WTC11 (cell line): ENCODE measurements around the gene FREM2. TPM values are rescaled to one million over a fixed set of nuclear protein-coding genes. Genes with fewer than 3 reads are reported as not detected.

Experiments used
- ATAC-seq: fragments of 200-7000 bp; cut with Tn5 transposase; 2 replicates; pipeline ENCODE4 v1.10.0; 2021; ENCODE audit warnings: mild to moderate bottlenecking, moderate library complexity
- CTCF ChIA-PET: fragments of 300-600 bp; sonication (Branson Sonifier 250); formaldehyde crosslinking; loops from one replicate; lab custom pipeline; 2021; ENCODE audit warnings: antibody characterized with exemption; lab: Charles Lee
- POLR2A ChIA-PET: fragments of 350-600 bp; sonication (Branson Sonifier 250); formaldehyde crosslinking; loops from one replicate; lab custom pipeline; 2021; ENCODE audit warnings: antibody characterized with exemption; lab: Charles Lee
- DNase-seq: peaks from one replicate; pipeline ENCODE4 v3.0.0; 2021; ENCODE audit warnings: low spot score
- H3K27ac Mint-ChIP-seq: 2 replicates; pipeline ENCODE4 v1.8.0; 2021; ENCODE audit warnings: mixed read lengths
- H3K27me3 Mint-ChIP-seq: 2 replicates; pipeline ENCODE4 v1.8.0; 2021; ENCODE audit warnings: low read depth, mild to moderate bottlenecking, moderate library complexity, mixed read lengths
- H3K36me3 Mint-ChIP-seq: 2 replicates; pipeline ENCODE4 v1.8.0; 2021; ENCODE audit warnings: mixed read lengths
- H3K4me1 Mint-ChIP-seq: 2 replicates; pipeline ENCODE4 v1.8.0; 2022; ENCODE audit warnings: mixed read lengths
- H3K4me3 Mint-ChIP-seq: 2 replicates; pipeline ENCODE4 v1.8.0; 2021; ENCODE audit warnings: mild to moderate bottlenecking, moderate library complexity, mixed read lengths
- H3K9me3 Mint-ChIP-seq: 2 replicates; pipeline ENCODE4 v1.8.0; 2021; ENCODE audit warnings: mixed read lengths
- E2F5 ChIP-seq: sonication (generic); formaldehyde crosslinking; IDR thresholded peaks from 2 replicates; pipeline ENCODE4 v1.8.1; 2022; ENCODE audit warnings: mild to moderate bottlenecking, moderate library complexity, missing genetic modification reagents
- GRHL2 ChIP-seq: fragments of 250-450 bp; sonication (Bioruptor Pico); IDR thresholded peaks from 2 replicates; pipeline ENCODE4 v1.8.0; 2022; ENCODE audit warnings: mild to moderate bottlenecking, moderate library complexity; ENCODE audit not compliant: insufficient replicate concordance, severe bottlenecking
- HMGA2 ChIP-seq: fragments of 250-450 bp; sonication (Bioruptor Pico); IDR thresholded peaks from 2 replicates; pipeline ENCODE4 v1.4.0; 2021; ENCODE audit warnings: mild to moderate bottlenecking, moderate library complexity
- JUN ChIP-seq: sonication (generic); formaldehyde crosslinking; IDR thresholded peaks from 2 replicates; pipeline ENCODE4 v1.8.0; 2023; ENCODE audit warnings: mild to moderate bottlenecking, missing genetic modification reagents
- NFATC4 ChIP-seq: fragments of 250-450 bp; sonication (Bioruptor Pico); IDR thresholded peaks from 2 replicates; pipeline ENCODE4 v1.9.0; 2021; ENCODE audit warnings: mild to moderate bottlenecking
- NR3C1 ChIP-seq: sonication (generic); formaldehyde crosslinking; conservative IDR thresholded peaks from 2 replicates; pipeline ENCODE4 v1.8.1; 2023; ENCODE audit warnings: low read depth, mild to moderate bottlenecking, missing genetic modification reagents
- PRDM15 ChIP-seq: sonication (generic); formaldehyde crosslinking; IDR thresholded peaks from 2 replicates; pipeline ENCODE4 v1.8.0; 2022; ENCODE audit warnings: missing genetic modification reagents
- PRRX2 ChIP-seq: fragments of 250-450 bp; sonication (Bioruptor Pico); IDR thresholded peaks from 2 replicates; pipeline ENCODE4 v1.8.0; 2021; ENCODE audit warnings: mild to moderate bottlenecking
- RORB ChIP-seq: fragments of 250-450 bp; sonication (Bioruptor Pico); IDR thresholded peaks from 2 replicates; pipeline ENCODE4 v1.9.0; 2021; ENCODE audit warnings: mild to moderate bottlenecking
- TEAD4 ChIP-seq: sonication (generic); formaldehyde crosslinking; IDR thresholded peaks from 2 replicates; pipeline ENCODE4 v1.8.0; 2022; ENCODE audit warnings: mild to moderate bottlenecking, missing genetic modification reagents
- USF2 ChIP-seq: sonication (generic); formaldehyde crosslinking; IDR thresholded peaks from 2 replicates; pipeline ENCODE4 v1.8.1; 2023; ENCODE audit warnings: mild to moderate bottlenecking, missing genetic modification reagents, moderate library complexity
- ZNF263 ChIP-seq: sonication (generic); formaldehyde crosslinking; IDR thresholded peaks from 2 replicates; pipeline ENCODE4 v1.8.1; 2022; ENCODE audit warnings: low read depth, mild to moderate bottlenecking, moderate library complexity, missing genetic modification reagents
- ZNF671 ChIP-seq: fragments of 250-450 bp; sonication (Bioruptor Pico); IDR thresholded peaks from 2 replicates; pipeline ENCODE4 v1.8.0; 2021; ENCODE audit warnings: mild to moderate bottlenecking
- total RNA-seq: library from RNA; stranded (reverse); gene quantifications from 3 replicates; pipeline ENCODE4 v1.2.3, GENCODE V29; 2021
- TF ChIP-seq, protein P1 (sequence below): sonication (generic); formaldehyde crosslinking; IDR thresholded peaks from 2 replicates; pipeline ENCODE4 v1.8.1; 2022; ENCODE audit warnings: low read depth, mild to moderate bottlenecking, moderate library complexity, missing genetic modification reagents, borderline replicate concordance
- TF ChIP-seq, protein P2 (sequence below): sonication (generic); formaldehyde crosslinking; IDR thresholded peaks from 2 replicates; pipeline ENCODE4 v1.8.0; 2023; ENCODE audit warnings: missing genetic modification reagents, mild to moderate bottlenecking, borderline replicate concordance
- TF ChIP-seq, protein P3 (sequence below): fragments of 250-450 bp; sonication (Bioruptor Pico); IDR thresholded peaks from 2 replicates; pipeline ENCODE4 v1.9.0; 2021; ENCODE audit warnings: mild to moderate bottlenecking, borderline replicate concordance

FREM2 gene
- total RNA-seq, 1 experiment from 2014 or later, result 23.7 TPM

GRCh38 chr13:38905861-38906260 is 219.0 kb downstream of the FREM2 start:
- no peak for TF ChIP-seq ZNF263
- TF ChIP-seq NR3C1 (CRISPR knock-in tag), result no peak
- TF ChIP-seq, protein P1, sequence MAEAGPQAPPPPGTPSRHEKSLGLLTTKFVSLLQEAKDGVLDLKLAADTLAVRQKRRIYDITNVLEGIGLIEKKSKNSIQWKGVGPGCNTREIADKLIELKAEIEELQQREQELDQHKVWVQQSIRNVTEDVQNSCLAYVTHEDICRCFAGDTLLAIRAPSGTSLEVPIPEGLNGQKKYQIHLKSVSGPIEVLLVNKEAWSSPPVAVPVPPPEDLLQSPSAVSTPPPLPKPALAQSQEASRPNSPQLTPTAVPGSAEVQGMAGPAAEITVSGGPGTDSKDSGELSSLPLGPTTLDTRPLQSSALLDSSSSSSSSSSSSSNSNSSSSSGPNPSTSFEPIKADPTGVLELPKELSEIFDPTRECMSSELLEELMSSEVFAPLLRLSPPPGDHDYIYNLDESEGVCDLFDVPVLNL (CRISPR knock-in tag), result no peak
- TF ChIP-seq TEAD4, result no peak
- no peak for TF ChIP-seq RORB
- no peak for TF ChIP-seq E2F5 (CRISPR knock-in tag)
- TF ChIP-seq PRRX2 (CRISPR knock-in tag), result no peak
- no peak for TF ChIP-seq HMGA2 (CRISPR knock-in tag)
- TF ChIP-seq GRHL2 (CRISPR knock-in tag), result no peak
- TF ChIP-seq NFATC4 (CRISPR knock-in tag), result no peak
- TF ChIP-seq ZNF671 (CRISPR knock-in tag), result no peak
- TF ChIP-seq PRDM15, result no peak
- no peak for TF ChIP-seq JUN (CRISPR knock-in tag)
- TF ChIP-seq, protein P2, sequence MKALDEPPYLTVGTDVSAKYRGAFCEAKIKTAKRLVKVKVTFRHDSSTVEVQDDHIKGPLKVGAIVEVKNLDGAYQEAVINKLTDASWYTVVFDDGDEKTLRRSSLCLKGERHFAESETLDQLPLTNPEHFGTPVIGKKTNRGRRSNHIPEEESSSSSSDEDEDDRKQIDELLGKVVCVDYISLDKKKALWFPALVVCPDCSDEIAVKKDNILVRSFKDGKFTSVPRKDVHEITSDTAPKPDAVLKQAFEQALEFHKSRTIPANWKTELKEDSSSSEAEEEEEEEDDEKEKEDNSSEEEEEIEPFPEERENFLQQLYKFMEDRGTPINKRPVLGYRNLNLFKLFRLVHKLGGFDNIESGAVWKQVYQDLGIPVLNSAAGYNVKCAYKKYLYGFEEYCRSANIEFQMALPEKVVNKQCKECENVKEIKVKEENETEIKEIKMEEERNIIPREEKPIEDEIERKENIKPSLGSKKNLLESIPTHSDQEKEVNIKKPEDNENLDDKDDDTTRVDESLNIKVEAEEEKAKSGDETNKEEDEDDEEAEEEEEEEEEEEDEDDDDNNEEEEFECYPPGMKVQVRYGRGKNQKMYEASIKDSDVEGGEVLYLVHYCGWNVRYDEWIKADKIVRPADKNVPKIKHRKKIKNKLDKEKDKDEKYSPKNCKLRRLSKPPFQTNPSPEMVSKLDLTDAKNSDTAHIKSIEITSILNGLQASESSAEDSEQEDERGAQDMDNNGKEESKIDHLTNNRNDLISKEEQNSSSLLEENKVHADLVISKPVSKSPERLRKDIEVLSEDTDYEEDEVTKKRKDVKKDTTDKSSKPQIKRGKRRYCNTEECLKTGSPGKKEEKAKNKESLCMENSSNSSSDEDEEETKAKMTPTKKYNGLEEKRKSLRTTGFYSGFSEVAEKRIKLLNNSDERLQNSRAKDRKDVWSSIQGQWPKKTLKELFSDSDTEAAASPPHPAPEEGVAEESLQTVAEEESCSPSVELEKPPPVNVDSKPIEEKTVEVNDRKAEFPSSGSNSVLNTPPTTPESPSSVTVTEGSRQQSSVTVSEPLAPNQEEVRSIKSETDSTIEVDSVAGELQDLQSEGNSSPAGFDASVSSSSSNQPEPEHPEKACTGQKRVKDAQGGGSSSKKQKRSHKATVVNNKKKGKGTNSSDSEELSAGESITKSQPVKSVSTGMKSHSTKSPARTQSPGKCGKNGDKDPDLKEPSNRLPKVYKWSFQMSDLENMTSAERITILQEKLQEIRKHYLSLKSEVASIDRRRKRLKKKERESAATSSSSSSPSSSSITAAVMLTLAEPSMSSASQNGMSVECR (CRISPR knock-in tag), result no peak
- TF ChIP-seq USF2 (CRISPR knock-in tag), result no peak
- TF ChIP-seq, protein P3, sequence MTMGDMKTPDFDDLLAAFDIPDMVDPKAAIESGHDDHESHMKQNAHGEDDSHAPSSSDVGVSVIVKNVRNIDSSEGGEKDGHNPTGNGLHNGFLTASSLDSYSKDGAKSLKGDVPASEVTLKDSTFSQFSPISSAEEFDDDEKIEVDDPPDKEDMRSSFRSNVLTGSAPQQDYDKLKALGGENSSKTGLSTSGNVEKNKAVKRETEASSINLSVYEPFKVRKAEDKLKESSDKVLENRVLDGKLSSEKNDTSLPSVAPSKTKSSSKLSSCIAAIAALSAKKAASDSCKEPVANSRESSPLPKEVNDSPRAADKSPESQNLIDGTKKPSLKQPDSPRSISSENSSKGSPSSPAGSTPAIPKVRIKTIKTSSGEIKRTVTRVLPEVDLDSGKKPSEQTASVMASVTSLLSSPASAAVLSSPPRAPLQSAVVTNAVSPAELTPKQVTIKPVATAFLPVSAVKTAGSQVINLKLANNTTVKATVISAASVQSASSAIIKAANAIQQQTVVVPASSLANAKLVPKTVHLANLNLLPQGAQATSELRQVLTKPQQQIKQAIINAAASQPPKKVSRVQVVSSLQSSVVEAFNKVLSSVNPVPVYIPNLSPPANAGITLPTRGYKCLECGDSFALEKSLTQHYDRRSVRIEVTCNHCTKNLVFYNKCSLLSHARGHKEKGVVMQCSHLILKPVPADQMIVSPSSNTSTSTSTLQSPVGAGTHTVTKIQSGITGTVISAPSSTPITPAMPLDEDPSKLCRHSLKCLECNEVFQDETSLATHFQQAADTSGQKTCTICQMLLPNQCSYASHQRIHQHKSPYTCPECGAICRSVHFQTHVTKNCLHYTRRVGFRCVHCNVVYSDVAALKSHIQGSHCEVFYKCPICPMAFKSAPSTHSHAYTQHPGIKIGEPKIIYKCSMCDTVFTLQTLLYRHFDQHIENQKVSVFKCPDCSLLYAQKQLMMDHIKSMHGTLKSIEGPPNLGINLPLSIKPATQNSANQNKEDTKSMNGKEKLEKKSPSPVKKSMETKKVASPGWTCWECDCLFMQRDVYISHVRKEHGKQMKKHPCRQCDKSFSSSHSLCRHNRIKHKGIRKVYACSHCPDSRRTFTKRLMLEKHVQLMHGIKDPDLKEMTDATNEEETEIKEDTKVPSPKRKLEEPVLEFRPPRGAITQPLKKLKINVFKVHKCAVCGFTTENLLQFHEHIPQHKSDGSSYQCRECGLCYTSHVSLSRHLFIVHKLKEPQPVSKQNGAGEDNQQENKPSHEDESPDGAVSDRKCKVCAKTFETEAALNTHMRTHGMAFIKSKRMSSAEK, result no peak
- Mint-ChIP-seq H3K36me3 (no peaks in the 10 kb centered on the region), H3K27ac (no peak overlapping the region), H3K4me1 (no peaks in the 10 kb centered on the region), H3K27me3 (no peaks in the 10 kb centered on the region), H3K9me3 (peaks cover 8% of the 10 kb centered on the region; the same call in 1 of the 2 replicates), H3K4me3 (no peak overlapping the region)
- ATAC-seq (no peak), DNase-seq (no peak)
- ChIA-PET CTCF (no interaction called here), POLR2A (no interaction called here)
